AG08395 (cell line): ENCODE results near the gene EPHA7.

Experiments used
- DNase-seq: peaks from one replicate; pipeline ENCODE4 v3.0.0; 2012; ENCODE audit warnings: mixed read lengths, low spot score

Gene EPHA7

DNA sequence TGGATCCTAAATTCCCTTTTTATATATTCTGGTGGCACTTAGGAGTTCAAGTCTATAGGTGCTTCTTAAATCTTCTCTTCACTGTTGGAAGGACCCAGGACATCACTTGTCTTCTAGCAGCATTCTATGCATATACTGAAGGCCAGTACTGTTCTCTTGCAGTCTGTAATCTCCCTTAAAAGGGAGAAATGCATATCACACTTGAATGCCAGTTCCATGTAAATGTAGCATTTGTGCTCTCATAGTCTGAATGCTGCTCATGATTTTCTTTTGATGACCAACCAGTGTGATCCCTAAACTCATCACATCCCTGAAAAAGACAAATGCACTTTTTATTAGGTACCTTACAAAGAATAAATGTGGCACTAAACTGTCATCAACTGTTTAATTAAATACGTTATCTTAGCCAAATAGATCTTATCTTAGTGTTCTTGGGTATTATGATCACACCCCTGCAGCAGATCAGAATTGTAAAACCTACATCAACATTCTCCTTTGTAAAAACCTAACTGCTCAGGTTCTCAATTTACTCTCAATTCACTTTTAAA, 176.1 kb downstream of the EPHA7 start:
- no peak for DNase-seq

DNA sequence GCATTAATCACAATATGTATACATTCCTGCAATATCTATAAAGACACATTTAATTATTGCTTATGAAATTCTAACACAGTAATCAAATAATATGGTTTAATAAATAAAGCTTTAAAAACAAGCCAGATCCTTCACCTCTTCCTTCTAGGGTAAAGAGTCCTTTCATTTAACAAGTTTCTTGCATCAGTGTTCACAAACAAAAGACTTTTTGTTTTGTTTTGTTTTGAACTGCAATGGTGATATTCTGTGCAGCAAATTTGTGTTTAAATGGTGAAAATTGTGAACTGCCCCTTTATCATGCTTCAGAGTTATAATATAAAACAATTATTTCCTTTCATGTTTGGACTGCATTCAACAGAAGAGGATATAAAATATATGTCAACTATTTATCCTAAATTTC, 177.3 kb downstream of the EPHA7 start:
- no peak for DNase-seq

GRCh38 chr6:93238632-93239031, 180.7 kb downstream of the EPHA7 start:
- DNase-seq, result no peak

- DNase-seq, result no peak
Measured at GRCh38 chr6:93235775-93236174, 183.6 kb downstream of the EPHA7 start.

DNA sequence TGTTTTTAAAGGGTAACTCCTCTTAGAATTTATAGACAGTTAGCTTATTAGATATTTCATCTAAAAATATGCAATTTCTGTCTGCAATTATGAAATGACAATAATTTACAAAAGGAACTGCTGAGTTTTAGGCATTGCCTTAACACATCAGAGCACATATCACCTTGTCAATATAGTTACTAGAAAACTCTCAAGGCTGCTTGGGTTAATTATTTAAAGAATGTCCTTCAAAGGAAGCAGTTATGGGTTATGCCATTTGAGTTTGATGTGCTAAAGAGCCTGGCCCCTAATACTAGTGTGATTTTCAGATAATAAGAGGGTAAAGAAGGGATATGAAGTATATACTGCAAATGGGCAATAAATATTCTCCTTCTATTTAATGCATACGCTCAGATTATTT, 192.5 kb downstream of the EPHA7 start:
- DNase-seq, result no peak

GRCh38 chr6:93222071-93222851, 197.1 kb downstream of the EPHA7 start:
- no peak for DNase-seq

GRCh38 chr6:93219447-93219846, 199.9 kb downstream of the EPHA7 start:
- DNase-seq, result no peak

- no peak for DNase-seq
Measured at GRCh38 chr6:93218096-93218495, 201.3 kb downstream of the EPHA7 start.

DNA sequence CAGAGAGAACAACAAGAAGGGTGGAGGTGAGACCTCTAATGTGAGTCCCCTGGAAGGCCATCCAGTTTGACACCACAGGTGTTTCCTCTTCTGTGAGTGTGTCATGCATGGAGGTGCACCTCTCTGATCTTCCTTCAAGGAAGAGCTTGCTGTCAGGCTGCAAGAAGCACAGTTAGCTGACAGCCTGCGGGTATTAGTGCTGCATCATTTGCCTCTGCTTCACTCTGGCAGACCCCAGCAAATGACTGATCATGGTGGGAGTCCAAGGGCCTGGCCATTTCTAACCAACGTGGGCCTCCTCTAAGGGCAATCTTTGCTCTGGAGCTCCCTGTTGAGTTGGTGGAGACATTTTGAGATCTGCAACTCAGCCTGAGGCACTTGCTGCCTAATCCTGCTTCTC, 206.3 kb downstream of the EPHA7 start:
- no peak for DNase-seq

- DNase-seq, result no peak
Measured at GRCh38 chr6:93210908-93211307, 208.5 kb downstream of the EPHA7 start.

DNA sequence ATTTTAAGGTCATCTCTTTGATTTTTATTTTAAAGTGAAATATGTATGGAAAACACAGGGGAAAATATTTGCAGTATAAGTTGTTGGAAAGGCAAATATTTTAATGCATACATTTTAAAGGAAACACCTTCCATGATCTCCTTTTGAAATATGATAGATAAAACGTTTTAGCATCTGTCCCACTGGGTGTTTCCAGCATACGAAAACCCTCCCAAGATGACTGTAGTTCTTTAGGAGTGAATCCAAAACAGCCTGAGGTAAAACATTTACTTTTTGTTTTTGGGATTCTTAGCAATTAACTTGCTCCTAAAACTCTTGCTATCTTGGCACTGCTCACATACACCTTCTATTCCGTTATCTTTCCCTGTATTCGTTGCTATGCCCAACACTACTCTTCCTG, 210.0 kb downstream of the EPHA7 start:
- no peak for DNase-seq

- DNase-seq, result no peak
Measured at GRCh38 chr6:93196406-93196970, 222.9 kb downstream of the EPHA7 start.

GRCh38 chr6:93194480-93194879, 224.9 kb downstream of the EPHA7 start:
- DNase-seq, result no peak

GRCh38 chr6:93193868-93194267, 225.5 kb downstream of the EPHA7 start:
- DNase-seq, result no peak
